Uterus (tissue), 4 donors: ENCODE results near the gene TOX2. TPM values are rescaled to one million over a fixed set of nuclear protein-coding genes. Genes with fewer than 3 reads are reported as not detected.

Source experiments
- DNase-seq, 2 donors: peaks; one replicate each; pipeline ENCODE4 v3.0.0-alpha.2; 2019 to 2020
- H3K27ac ChIP-seq, 2 donors: fragments of 200-600 bp; sonication (generic); 1 replicate in 1 of 2; 2 replicates in 1 of 2; pipeline ENCODE4 v1.5.1; 2016 to 2018
- H3K27me3 ChIP-seq, 2 donors: fragments of 200-600 bp; sonication (generic); one replicate each; pipeline ENCODE4 v1.5.1; 2018 to 2019; ENCODE audit warnings: control low read depth in 1 of 2
- H3K36me3 ChIP-seq, 2 donors: fragments of 200-600 bp; sonication (generic); one replicate each; pipeline ENCODE4 v1.5.1; 2019; ENCODE audit warnings: control low read depth in 1 of 2
- H3K4me1 ChIP-seq, 2 donors: fragments of 200-600 bp; sonication (generic); one replicate each; pipeline ENCODE4 v1.5.1; 2018 to 2019; ENCODE audit warnings: control low read depth in 1 of 2
- H3K4me3 ChIP-seq, 2 donors: fragments of 200-600 bp; sonication (generic); 1 replicate in 1 of 2; 2 replicates in 1 of 2; pipeline ENCODE4 v1.5.1; 2018 to 2019; ENCODE audit warnings: mild to moderate bottlenecking in 1 of 2
- H3K9me3 ChIP-seq, 2 donors: fragments of 200-600 bp; sonication (generic); one replicate each; pipeline ENCODE4 v1.5.1; 2019; ENCODE audit warnings: control low read depth in 1 of 2
- POLR2A ChIP-seq, 2 donors: fragments of 450-650 bp; IDR thresholded peaks; one replicate each; pipeline ENCODE4 v1.6.1; 2016; ENCODE audit warnings: antibody characterized with exemption in 2 of 2, mild to moderate bottlenecking in 1 of 2, moderate library complexity in 1 of 2
- intact Hi-C: fragments of 100-400 bp; cut with DNase I; formaldehyde crosslinking; loops from one replicate; pipeline ENCODE4 v1.15.1; 2023; ENCODE audit warnings: low total_unique reads
- total RNA-seq, 4 donors: library from RNA; depleted of rRNA in 3 of 4; stranded (reverse); fragments of >200 nt in 3 of 4; gene quantifications; one replicate each; pipeline versions ENCODE4 v1.1.0 to v1.2.4, GENCODE V29; 2014 to 2023
- TF ChIP-seq, protein P1 (sequence below), 4 experiments: fragments of 200-600 bp in 2 of 4; fragments of 450-650 bp in 2 of 4; sonication (generic) in 2 of 4; IDR thresholded peaks; one replicate each; pipeline ENCODE4 v1.5.1; 2016 to 2019; ENCODE audit warnings: antibody characterized with exemption in 4 of 4, mild to moderate bottlenecking in 2 of 4, moderate library complexity in 1 of 4
- donor health status: DM: yes; HTN: yes; CAD: no.

Gene TOX2
- total RNA-seq, 4 donors from 2014 or later = 0.26 to 4.8 (median 0.28) TPM; not detected in 1

- DNase-seq = no peak
- H3K36me3 ChIP-seq = no peaks in the 10 kb centered on the region
- intact Hi-C loops = no loop called here
Measured at GRCh38 chr20:44065401-44066340, 151.0 kb downstream of the TOX2 start.

GRCh38 chr20:44066645-44067606, 152.3 kb downstream of the TOX2 start:
- Histone ChIP-seq H3K4me3 (no peak overlapping the region), H3K36me3 (no peaks in the 10 kb centered on the region), H3K27ac (no peak overlapping the region), H3K27me3 (no peaks in the 10 kb centered on the region), H3K9me3 (no peaks in the 10 kb centered on the region), H3K4me1 (no peaks in the 10 kb centered on the region)
- intact Hi-C loops = no loop called here
- TF ChIP-seq, protein P1, sequence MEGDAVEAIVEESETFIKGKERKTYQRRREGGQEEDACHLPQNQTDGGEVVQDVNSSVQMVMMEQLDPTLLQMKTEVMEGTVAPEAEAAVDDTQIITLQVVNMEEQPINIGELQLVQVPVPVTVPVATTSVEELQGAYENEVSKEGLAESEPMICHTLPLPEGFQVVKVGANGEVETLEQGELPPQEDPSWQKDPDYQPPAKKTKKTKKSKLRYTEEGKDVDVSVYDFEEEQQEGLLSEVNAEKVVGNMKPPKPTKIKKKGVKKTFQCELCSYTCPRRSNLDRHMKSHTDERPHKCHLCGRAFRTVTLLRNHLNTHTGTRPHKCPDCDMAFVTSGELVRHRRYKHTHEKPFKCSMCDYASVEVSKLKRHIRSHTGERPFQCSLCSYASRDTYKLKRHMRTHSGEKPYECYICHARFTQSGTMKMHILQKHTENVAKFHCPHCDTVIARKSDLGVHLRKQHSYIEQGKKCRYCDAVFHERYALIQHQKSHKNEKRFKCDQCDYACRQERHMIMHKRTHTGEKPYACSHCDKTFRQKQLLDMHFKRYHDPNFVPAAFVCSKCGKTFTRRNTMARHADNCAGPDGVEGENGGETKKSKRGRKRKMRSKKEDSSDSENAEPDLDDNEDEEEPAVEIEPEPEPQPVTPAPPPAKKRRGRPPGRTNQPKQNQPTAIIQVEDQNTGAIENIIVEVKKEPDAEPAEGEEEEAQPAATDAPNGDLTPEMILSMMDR (IDR thresholded peaks at IDR 0.05) = no peak
- TF ChIP-seq POLR2A (IDR thresholded peaks at IDR 0.05) = no peak
- no peak for DNase-seq

More at GRCh38 chr20:44065401-44066340, 151.0 kb downstream of the TOX2 start:
- no peaks in the 10 kb centered on the region for H3K9me3 ChIP-seq
- H3K27me3 ChIP-seq = no peaks in the 10 kb centered on the region
- H3K4me3 ChIP-seq = no peak overlapping the region
- TF ChIP-seq, protein P1 (IDR thresholded peaks at IDR 0.05) = no peak
- no peak for TF ChIP-seq POLR2A (IDR thresholded peaks at IDR 0.05)
- no peak overlapping the region for H3K27ac ChIP-seq
- H3K4me1 ChIP-seq = no peaks in the 10 kb centered on the region

DNA sequence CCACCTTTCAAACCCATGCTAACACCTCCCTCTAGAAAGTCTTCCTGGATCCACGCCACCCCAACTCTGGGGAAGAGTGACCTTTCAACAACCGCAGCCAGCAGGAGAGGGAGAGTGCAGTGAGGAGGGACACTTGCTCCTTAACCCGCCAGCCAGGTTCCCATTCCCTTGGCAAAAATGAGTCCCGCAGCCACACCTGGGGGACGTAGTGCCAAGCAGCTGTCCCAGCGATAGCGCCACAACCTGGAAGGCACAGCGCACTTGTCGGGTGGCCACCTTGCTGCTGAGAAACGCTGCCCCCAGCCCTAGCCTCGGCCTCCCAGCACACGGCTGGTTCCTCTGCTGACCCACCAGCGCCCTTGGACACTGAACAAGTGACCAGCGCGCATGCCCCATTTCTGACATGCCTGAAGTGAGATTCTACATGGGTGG, 153.0 kb downstream of the TOX2 start:
- TF ChIP-seq, protein P1 (IDR thresholded peaks at IDR 0.05) = no peak
- TF ChIP-seq POLR2A (IDR thresholded peaks at IDR 0.05) = no peak
- Histone ChIP-seq H3K9me3 (no peaks in the 10 kb centered on the region), H3K4me3 (no peak overlapping the region), H3K36me3 (no peaks in the 10 kb centered on the region), H3K27me3 (no peaks in the 10 kb centered on the region), H3K27ac (no peak overlapping the region), H3K4me1 (no peaks in the 10 kb centered on the region)
- intact Hi-C loops = no loop called here
- no peak for DNase-seq

DNA sequence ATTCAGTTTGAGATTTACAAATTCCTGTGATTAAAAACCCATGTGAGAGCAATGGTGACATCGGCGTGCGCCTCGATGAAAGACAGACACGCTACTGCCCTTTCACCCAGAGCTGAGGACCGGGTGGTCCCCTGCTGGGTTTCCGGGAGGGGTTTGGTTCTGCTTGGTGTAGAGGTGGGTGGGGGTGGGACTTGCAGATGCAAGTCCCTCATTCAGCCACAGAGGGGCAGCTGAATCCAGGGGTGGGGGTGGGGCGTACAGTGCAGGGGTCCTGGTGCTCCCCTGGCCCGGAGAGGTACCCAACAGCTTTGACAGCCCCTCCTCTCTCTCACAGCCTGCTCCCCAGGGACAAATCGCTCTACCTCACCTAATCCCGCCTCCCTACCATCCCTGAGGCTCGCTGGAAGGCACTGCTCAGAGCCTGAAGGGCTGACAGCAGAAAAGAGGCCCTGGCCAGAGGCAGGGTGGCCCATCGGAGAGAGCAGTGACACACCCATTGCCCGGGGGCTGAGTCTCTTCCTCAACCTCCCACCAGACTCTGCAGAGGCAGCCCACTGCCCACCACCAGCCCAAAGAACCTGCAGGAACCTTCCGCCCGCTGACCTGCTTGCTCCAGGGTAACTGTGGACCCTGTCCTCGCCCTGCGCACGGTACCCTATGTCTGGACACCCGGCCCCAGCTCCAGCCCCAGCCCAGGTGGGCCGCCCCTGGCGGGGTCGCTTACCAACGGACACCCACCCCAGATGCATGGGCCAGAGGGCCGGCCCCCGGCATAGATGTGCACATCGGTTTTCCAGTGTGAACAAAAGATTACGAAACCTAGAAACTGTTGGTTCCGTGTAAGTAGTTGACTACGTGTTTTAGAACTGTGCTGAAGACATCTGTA, 153.9 kb downstream of the TOX2 start:
- Histone ChIP-seq H3K4me1 (no peaks in the 10 kb centered on the region), H3K27ac (no peak overlapping the region), H3K36me3 (no peaks in the 10 kb centered on the region), H3K9me3 (no peaks in the 10 kb centered on the region), H3K27me3 (no peaks in the 10 kb centered on the region), H3K4me3 (no peak overlapping the region)
- TF ChIP-seq, protein P1 (IDR thresholded peaks at IDR 0.05) = no peak
- TF ChIP-seq POLR2A (IDR thresholded peaks at IDR 0.05) = no peak
- intact Hi-C loops = no loop called here
- DNase-seq = no peak
